GM23338 (cell line): Measurements from ENCODE around the gene STK38L. TPM values are rescaled to one million over a fixed set of nuclear protein-coding genes. Genes with fewer than 3 reads are reported as not detected.
A peak's percentile ranks its signal among the peaks of the same experiment; 100 is the strongest.

Source experiments
- ATAC-seq: fragments of 200-7000 bp; cut with Tn5 transposase; 3 replicates; pipeline ENCODE4 v1.9.1; 2020
- DNase-seq: peaks from one replicate; pipeline ENCODE4 v3.0.0-alpha.2; 2015; ENCODE audit warnings: low spot score
- H2AFZ ChIP-seq: fragments of 200-600 bp; sonication (generic); 2 replicates; pipeline ENCODE4 v1.8.0; 2016; ENCODE audit warnings: antibody characterized with exemption, mild to moderate bottlenecking, moderate library complexity
- H3F3A ChIP-seq: fragments of 200-600 bp; sonication (generic); replicated peaks from 2 replicates; pipeline ENCODE4 v1.8.0; 2017; ENCODE audit warnings: antibody characterized with exemption, mixed run types, low read depth
- H3K27ac ChIP-seq: fragments of 200-600 bp; sonication (generic); 2 replicates; pipeline ENCODE4 v1.6.1; 2016; ENCODE audit warnings: low read depth
- H3K27me3 ChIP-seq: fragments of 200-600 bp; sonication (generic); 2 replicates; pipeline ENCODE4 v1.8.0; 2016; ENCODE audit warnings: mild to moderate bottlenecking, mixed run types, moderate library complexity; ENCODE audit not compliant: insufficient read depth
- H3K36me3 ChIP-seq: fragments of 200-600 bp; sonication (generic); 2 replicates; pipeline ENCODE4 v1.8.0; 2016; ENCODE audit warnings: mild to moderate bottlenecking; ENCODE audit not compliant: insufficient read depth
- H3K4me1 ChIP-seq: fragments of 200-600 bp; sonication (generic); 2 replicates; pipeline ENCODE4 v1.8.0; 2016; ENCODE audit warnings: mild to moderate bottlenecking, moderate library complexity; ENCODE audit not compliant: insufficient read depth
- H3K4me2 ChIP-seq: fragments of 200-600 bp; sonication (generic); 2 replicates; pipeline ENCODE4 v1.7.1; 2017; ENCODE audit warnings: mixed run types
- H3K4me3 ChIP-seq: fragments of 200-600 bp; sonication (generic); 2 replicates; pipeline ENCODE4 v1.6.1; 2016; ENCODE audit warnings: mixed run types
- H3K79me2 ChIP-seq: fragments of 200-600 bp; sonication (generic); replicated peaks from 2 replicates; pipeline ENCODE4 v1.8.0; 2017; ENCODE audit warnings: mild to moderate bottlenecking; ENCODE audit not compliant: insufficient read depth
- H3K9me2 ChIP-seq: fragments of 200-600 bp; sonication (generic); 2 replicates; pipeline ENCODE4 v1.8.0; 2017; ENCODE audit not compliant: insufficient read depth
- H4K20me1 ChIP-seq: fragments of 200-600 bp; sonication (generic); replicated peaks from 2 replicates; pipeline ENCODE4 v1.8.0; 2017; ENCODE audit warnings: mild to moderate bottlenecking; ENCODE audit not compliant: insufficient read depth
- H3K27ac Mint-ChIP-seq: 2 replicates; pipeline ENCODE4 v1.8.0; 2020; ENCODE audit warnings: inconsistent platforms, mild to moderate bottlenecking, moderate library complexity, mixed read lengths
- H3K27me3 Mint-ChIP-seq: 3 replicates; pipeline ENCODE4 v1.8.0; 2022; ENCODE audit warnings: low read depth, mild to moderate bottlenecking, moderate library complexity, mixed read lengths, inconsistent platforms; ENCODE audit not compliant: insufficient read depth, poor library complexity
- H3K36me3 Mint-ChIP-seq: 3 replicates; pipeline ENCODE4 v1.8.0; 2021; ENCODE audit warnings: low read depth, mild to moderate bottlenecking, inconsistent platforms, moderate library complexity, mixed read lengths
- H3K4me1 Mint-ChIP-seq: 3 replicates; pipeline ENCODE4 v1.8.0; 2020; ENCODE audit warnings: mild to moderate bottlenecking, inconsistent platforms, mixed read lengths
- H3K4me3 Mint-ChIP-seq: 3 replicates; pipeline ENCODE4 v1.8.0; 2021; ENCODE audit warnings: moderate library complexity, mild to moderate bottlenecking, inconsistent platforms, mixed read lengths
- H3K9me3 Mint-ChIP-seq: 3 replicates; pipeline ENCODE4 v1.8.0; 2020; ENCODE audit warnings: moderate library complexity, mild to moderate bottlenecking, inconsistent platforms, mixed read lengths
- CREB1 ChIP-seq: fragments of 250-450 bp; sonication (Bioruptor Pico); IDR thresholded peaks from 2 replicates; pipeline ENCODE4 v1.5.0; 2020; ENCODE audit warnings: low read depth, mild to moderate bottlenecking, moderate library complexity
- CTCF ChIP-seq, 2 experiments: fragments of 200-600 bp in 1 of 2; sonication (generic) in 1 of 2; conservative IDR thresholded peaks; 2 replicates each; pipeline versions ENCODE4 v1.5.1 to v1.6.1; 2016 to 2017; ENCODE audit warnings: antibody characterized with exemption in 2 of 2, low read depth in 2 of 2, mild to moderate bottlenecking in 2 of 2, moderate library complexity in 1 of 2
- EZH2phosphoT487 ChIP-seq: fragments of 200-600 bp; sonication (generic); IDR thresholded peaks from one replicate; pipeline ENCODE4 v1.8.1; 2018; ENCODE audit warnings: antibody characterized with exemption; ENCODE audit not compliant: unreplicated experiment
- JUNB ChIP-seq: IDR thresholded peaks from one replicate; pipeline ENCODE4 v1.6.1; 2016; ENCODE audit warnings: antibody characterized with exemption; ENCODE audit not compliant: unreplicated experiment
- NANOG ChIP-seq: IDR thresholded peaks from 2 replicates; pipeline ENCODE4 v1.6.1; 2016; ENCODE audit warnings: antibody characterized with exemption, borderline replicate concordance
- STAT1 ChIP-seq: IDR thresholded peaks from one replicate; pipeline ENCODE4 v1.6.1; 2016; ENCODE audit warnings: antibody characterized with exemption; ENCODE audit not compliant: unreplicated experiment
- ZNF114 ChIP-seq: fragments of 250-450 bp; sonication (Bioruptor Pico); IDR thresholded peaks from 2 replicates; pipeline ENCODE4 v1.5.0; 2020; ENCODE audit warnings: mild to moderate bottlenecking, moderate library complexity
- ZNF331 ChIP-seq: fragments of 250-450 bp; sonication (Bioruptor Pico); IDR thresholded peaks from 2 replicates; pipeline ENCODE4 v1.5.0; 2020; ENCODE audit warnings: low read depth, mild to moderate bottlenecking, moderate library complexity
- ZNF462 ChIP-seq: fragments of 250-450 bp; sonication (Bioruptor Pico); IDR thresholded peaks from 2 replicates; pipeline ENCODE4 v1.5.0; 2020; ENCODE audit warnings: mild to moderate bottlenecking, moderate library complexity
- polyA plus RNA-seq: library from polyadenylated mRNA; unstranded; fragments of >200 nt; fragmentation: Nextera tagmentation; extraction: Ambion mirVana; gene quantifications from 2 replicates; pipeline ENCODE4 v1.2.1, GENCODE V29; 2016
- total RNA-seq: library from RNA; depleted of rRNA; stranded (reverse); fragments of >200 nt; shearing (Covaris generic); gene quantifications from 2 replicates; pipeline ENCODE4 v1.2.3, GENCODE V29; 2014
- TF ChIP-seq, protein P1 (sequence below): IDR thresholded peaks from one replicate; pipeline ENCODE4 v1.6.1; 2018; ENCODE audit warnings: antibody characterized with exemption; ENCODE audit not compliant: unreplicated experiment
- TF ChIP-seq, protein P2 (sequence below): IDR thresholded peaks from 2 replicates; pipeline ENCODE4 v1.6.1; 2016; ENCODE audit warnings: antibody characterized with exemption

Gene STK38L
- total and polyA plus RNA-seq, 2 experiments from 2014 or later, result 28.9 to 56.5 TPM

GRCh38 chr12:27246774-27247173, 2.7 kb downstream of the STK38L start:
- H3K79me2 ChIP-seq, result peaks cover 73% of the 10 kb centered on the region
- H3K27me3 ChIP-seq, result no peaks in the 10 kb centered on the region
- H3K4me2 ChIP-seq, result peak overlapping the region; percentile 85
- TF ChIP-seq, protein P1, sequence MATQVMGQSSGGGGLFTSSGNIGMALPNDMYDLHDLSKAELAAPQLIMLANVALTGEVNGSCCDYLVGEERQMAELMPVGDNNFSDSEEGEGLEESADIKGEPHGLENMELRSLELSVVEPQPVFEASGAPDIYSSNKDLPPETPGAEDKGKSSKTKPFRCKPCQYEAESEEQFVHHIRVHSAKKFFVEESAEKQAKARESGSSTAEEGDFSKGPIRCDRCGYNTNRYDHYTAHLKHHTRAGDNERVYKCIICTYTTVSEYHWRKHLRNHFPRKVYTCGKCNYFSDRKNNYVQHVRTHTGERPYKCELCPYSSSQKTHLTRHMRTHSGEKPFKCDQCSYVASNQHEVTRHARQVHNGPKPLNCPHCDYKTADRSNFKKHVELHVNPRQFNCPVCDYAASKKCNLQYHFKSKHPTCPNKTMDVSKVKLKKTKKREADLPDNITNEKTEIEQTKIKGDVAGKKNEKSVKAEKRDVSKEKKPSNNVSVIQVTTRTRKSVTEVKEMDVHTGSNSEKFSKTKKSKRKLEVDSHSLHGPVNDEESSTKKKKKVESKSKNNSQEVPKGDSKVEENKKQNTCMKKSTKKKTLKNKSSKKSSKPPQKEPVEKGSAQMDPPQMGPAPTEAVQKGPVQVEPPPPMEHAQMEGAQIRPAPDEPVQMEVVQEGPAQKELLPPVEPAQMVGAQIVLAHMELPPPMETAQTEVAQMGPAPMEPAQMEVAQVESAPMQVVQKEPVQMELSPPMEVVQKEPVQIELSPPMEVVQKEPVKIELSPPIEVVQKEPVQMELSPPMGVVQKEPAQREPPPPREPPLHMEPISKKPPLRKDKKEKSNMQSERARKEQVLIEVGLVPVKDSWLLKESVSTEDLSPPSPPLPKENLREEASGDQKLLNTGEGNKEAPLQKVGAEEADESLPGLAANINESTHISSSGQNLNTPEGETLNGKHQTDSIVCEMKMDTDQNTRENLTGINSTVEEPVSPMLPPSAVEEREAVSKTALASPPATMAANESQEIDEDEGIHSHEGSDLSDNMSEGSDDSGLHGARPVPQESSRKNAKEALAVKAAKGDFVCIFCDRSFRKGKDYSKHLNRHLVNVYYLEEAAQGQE, result no peak
- TF ChIP-seq STAT1 (no peak), JUNB (no peak), ZNF331 (CRISPR knock-in tag) (no peak), CREB1 (CRISPR knock-in tag) (no peak), CTCF (conservative IDR thresholded peaks at IDR 0.05; ENCODE audit: low read depth in 2 of 2) (no peak), EZH2phosphoT487 (no peak), NANOG (no peak), ZNF462 (CRISPR knock-in tag) (no peak), ZNF114 (CRISPR knock-in tag) (no peak)
- TF ChIP-seq, protein P2, sequence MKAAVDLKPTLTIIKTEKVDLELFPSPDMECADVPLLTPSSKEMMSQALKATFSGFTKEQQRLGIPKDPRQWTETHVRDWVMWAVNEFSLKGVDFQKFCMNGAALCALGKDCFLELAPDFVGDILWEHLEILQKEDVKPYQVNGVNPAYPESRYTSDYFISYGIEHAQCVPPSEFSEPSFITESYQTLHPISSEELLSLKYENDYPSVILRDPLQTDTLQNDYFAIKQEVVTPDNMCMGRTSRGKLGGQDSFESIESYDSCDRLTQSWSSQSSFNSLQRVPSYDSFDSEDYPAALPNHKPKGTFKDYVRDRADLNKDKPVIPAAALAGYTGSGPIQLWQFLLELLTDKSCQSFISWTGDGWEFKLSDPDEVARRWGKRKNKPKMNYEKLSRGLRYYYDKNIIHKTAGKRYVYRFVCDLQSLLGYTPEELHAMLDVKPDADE, result no peak
- Mint-ChIP-seq H3K4me1 (peaks cover 18% of the 10 kb centered on the region), H3K27me3 (no peaks in the 10 kb centered on the region), H3K9me3 (peaks cover 7% of the 10 kb centered on the region; the same call in 1 of the 3 replicates), H3K36me3 (0 out of 3 replicates have a peak, but pooled peaks cover 3% of the 10 kb centered on the region), H3K27ac (no peak overlapping the region), H3K4me3 (peak overlapping the region; percentile 24; the same call in 2 of the 3 replicates)
- H3K4me3 ChIP-seq, result peak overlapping the region; percentile 74
- peaks cover 11% of the 10 kb centered on the region for H4K20me1 ChIP-seq
- H3K9me2 ChIP-seq, result peaks cover 13% of the 10 kb centered on the region
- DNase-seq (no peak), ATAC-seq (no peak)
- no peaks in the 10 kb centered on the region; the same call in 1 of the 2 replicates for H3F3A ChIP-seq
- no peak overlapping the region for H3K27ac ChIP-seq
- peaks cover 23% of the 10 kb centered on the region for H3K4me1 ChIP-seq
- no peak overlapping the region for H2AFZ ChIP-seq
- no peaks in the 10 kb centered on the region for H3K36me3 ChIP-seq
